Ectodermal cell (in vitro differentiated cells): Measurements from ENCODE around the gene TCIRG1.

ENCODE experiments used
- H3K27ac ChIP-seq: 2 replicates; pipeline ENCODE4 v1.7.0; 2013; ENCODE audit warnings: mild to moderate bottlenecking, low read depth, low read length; ENCODE audit not compliant: insufficient read depth, poor library complexity, severe bottlenecking
- H3K27me3 ChIP-seq: 2 replicates; pipeline ENCODE4 v1.7.0; 2013; ENCODE audit warnings: mild to moderate bottlenecking, low read length; ENCODE audit not compliant: insufficient read depth, control insufficient read depth, poor library complexity, severe bottlenecking
- H3K36me3 ChIP-seq: one replicate; pipeline ENCODE4 v1.7.0; 2013; ENCODE audit warnings: low read length; ENCODE audit not compliant: control insufficient read depth, insufficient read depth
- H3K4me1 ChIP-seq: one replicate; pipeline ENCODE4 v1.7.0; 2013; ENCODE audit warnings: low read length; ENCODE audit not compliant: control insufficient read depth, insufficient read depth
- H3K4me3 ChIP-seq: 2 replicates; pipeline ENCODE4 v1.7.0; 2013; ENCODE audit warnings: low read depth, low read length, control low read depth; ENCODE audit not compliant: insufficient read depth
- H3K9me3 ChIP-seq: 2 replicates; pipeline ENCODE4 v1.7.0; 2013; ENCODE audit warnings: mild to moderate bottlenecking, low read length, moderate library complexity; ENCODE audit not compliant: control insufficient read depth
- WGBS, 2 experiments: methylation state at CpG; one replicate each; pipeline ENCODE4 v1.1.7; 2013; ENCODE audit warnings: missing lambda C conversion rate in 2 of 2; 5-methylcytosine and 5-hydroxymethylcytosine counted together

The TCIRG1 gene

DNA sequence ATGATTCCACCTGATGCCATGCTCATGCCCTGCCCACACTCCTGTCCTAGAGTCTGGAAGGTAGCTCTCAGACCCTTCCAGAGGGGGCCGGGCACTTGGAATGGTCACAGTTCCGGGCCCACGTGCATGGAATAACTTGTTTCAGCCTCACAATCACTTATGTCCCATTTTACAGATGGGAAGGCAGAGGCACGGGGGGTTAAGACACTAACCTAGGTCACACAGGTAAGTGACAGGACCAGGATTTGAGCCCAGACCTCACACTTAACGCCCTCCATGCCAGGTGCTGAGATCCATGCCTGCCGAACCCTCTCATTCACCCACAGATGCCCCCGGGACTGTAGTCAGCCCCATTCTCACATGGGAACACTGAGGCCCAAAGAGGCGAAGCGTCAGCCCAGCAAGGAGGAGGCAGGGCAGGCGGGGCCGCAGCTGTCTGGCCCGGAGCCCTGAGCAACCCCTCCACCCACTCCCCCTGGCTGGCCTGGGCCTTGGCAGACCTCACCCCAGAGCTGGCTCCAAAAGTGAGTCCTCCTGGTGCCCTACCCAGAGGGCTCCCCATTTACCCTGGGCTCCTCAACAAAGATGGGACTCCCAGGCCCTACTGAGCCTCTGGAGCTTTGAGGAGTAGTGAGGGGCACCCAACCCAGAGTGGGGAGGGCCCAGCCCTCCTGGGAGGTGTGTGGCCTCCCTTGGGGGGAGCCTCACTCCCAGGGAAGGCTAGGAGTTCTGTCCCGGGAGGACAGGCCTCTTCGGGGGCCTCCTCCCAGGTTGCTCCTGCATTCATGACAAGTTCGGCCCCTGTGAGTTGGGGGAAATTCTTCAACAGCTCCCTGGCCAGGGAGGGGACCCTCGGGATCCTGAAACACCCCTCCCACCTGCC is 31.1 kb upstream of the TCIRG1 start:
- Histone ChIP-seq H3K9me3 (no peaks in the 10 kb centered on the region), H3K4me3 (no peak overlapping the region), H3K36me3 (no peaks in the 10 kb centered on the region), H3K27me3 (peaks cover 18% of the 10 kb centered on the region), H3K4me1 (peaks cover 24% of the 10 kb centered on the region), H3K27ac (no peak overlapping the region)
- 89 to 94% methylated on average over 16 of the region's 16 CpGs for WGBS, 2 experiments

DNA sequence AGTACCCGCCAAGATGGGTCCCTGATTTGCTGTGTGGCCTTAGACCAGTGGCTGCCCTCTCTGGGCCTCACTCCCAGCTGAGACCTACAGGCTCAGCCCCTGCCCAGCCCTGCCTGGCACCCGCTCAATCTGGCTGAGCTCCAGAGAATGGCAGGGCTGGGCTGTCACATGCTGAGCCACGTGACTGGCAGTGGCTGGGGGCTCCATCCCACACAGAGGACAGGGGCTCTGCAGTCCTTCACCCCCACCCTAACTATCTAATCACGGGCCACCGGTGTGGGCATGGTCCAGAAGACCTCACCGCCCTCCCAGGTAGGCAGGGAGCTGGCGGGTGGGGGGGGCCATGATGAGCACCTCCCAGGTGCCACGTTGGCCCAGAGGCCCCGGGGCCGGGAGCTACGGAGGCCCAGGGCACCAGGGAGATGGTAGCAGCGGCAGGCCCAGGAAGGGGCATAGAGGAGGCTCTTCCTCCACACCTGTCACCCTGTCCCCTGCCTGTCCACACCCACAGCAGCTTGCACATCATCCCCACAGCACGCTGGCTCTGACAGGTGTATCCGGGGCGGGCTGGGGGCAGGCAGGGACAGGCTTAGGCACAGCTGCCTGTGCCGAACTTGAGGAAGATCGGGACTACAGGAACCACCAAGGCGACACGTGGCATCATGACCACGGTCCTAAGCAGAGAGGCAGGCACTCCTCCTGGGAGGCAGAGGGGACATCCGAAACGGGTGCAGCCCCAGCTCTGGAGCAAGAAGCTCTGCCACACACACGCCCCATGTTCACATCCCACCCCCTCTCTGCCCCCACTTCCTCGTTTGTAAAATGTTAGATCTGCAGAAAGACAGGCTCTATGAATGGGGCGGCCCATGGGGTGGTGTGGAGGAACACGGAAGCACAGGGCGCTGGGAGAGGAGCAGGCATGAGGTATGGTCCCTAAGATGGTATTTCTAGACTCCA is 30.2 kb upstream of the TCIRG1 start:
- Histone ChIP-seq H3K36me3 (no peaks in the 10 kb centered on the region), H3K4me1 (peaks cover 25% of the 10 kb centered on the region), H3K4me3 (no peak overlapping the region), H3K9me3 (no peaks in the 10 kb centered on the region), H3K27me3 (peaks cover 10% of the 10 kb centered on the region), H3K27ac (no peak overlapping the region)
- 88 to 90% methylated on average over 26 to 27 of the region's 27 CpGs for WGBS, 2 experiments

DNA sequence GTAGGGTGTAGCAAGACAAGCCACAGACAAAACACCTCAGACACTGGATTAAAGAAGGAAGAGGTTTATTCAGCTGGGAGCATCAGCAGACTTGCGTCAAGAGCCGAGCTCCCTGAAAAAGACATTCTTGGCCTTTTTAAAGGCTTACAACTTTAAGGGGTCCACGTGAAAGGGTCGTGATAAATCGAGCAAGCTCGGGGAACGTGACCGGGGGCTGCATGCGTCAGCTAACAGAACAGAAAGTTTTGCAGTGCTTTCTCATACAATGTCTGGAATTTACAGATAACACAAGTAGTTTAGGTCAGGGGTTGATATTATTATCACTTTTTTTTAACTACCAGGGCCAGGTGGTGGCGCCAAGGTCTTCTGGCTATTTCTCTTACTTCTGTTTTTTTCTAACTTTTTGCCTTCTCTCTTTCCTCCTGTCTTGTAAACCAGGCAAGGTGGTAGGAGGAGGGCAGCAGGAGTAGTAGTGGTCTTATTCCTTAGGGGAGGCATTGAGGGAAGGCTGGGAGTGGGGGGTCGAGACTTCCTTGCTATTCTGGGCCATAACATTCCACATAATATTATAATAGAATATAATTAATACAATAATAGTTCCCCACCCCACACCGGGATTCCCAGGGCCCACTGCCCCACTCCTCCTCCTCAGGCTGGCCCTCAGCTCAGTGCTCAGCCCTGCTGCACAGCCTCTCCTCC is 29.3 kb upstream of the TCIRG1 start:
- H3K9me3 ChIP-seq, result no peaks in the 10 kb centered on the region
- H3K27me3 ChIP-seq, result peaks cover 1% of the 10 kb centered on the region
- H3K36me3 ChIP-seq, result no peaks in the 10 kb centered on the region
- 87 to 90% methylated on average over 11 of the region's 12 CpGs for WGBS, 2 experiments
- H3K4me3 ChIP-seq, result no peak overlapping the region
- H3K4me1 ChIP-seq, result peaks cover 25% of the 10 kb centered on the region
- no peak overlapping the region for H3K27ac ChIP-seq

DNA sequence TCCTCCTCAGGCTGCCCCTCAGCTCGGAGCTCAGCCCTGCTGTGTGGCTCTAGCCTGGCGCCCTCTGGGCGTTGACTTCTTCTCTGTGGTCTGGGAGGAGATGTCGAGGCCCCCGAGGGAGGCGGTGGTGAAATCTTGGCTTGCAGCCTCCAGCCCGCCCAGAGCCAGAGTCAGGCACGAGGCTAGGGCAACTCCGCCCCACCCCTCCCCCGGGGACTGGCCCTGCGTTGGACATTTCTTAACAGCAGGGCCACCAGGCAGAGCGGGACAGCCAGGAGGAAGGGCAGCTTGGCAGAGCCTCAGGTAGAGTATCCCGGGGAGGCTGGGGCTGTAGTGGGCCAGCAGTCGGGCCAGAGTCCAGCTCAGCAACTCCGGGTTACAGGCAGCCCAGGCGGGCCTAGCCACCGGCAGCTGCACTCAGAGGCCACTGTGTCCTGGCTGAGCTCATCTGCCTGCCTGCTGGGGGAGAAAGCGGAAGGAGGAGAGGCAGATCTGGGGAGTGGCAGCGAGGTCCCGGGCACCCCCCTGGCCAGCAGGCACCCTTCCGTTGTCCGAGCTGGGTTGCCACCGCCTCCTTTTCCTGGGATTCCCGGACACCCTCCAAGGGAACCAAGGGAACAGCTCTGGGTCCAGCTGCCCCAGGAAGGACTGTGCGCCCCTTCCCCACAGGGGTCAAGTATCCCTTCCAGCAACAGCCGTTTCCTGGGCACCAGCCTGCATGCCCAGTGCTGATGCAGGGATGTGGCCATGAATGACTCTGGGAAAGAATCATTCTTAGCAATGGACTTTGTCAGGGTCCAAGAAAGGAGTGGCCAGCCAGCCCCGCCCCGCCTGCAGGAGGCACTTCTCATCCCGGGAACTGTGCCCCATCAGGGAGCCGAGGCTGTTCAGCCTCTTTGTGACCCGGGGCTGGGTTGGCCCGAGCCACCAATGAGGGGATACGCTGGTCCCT is 28.5 kb upstream of the TCIRG1 start, which contains the start of gene ALDH3B1:
TSS of gene ALDH3B1 (plus strand) at position 238 of the 952 bp plus-strand sequence. CDS start 4,971 bp downstream, outside the sequence.
- 45 to 49% methylated on average over 33 of the region's 33 CpGs for WGBS, 2 experiments
- Histone ChIP-seq H3K4me1 (peaks cover 25% of the 10 kb centered on the region), H3K4me3 (no peak within 1 kb of the TSS), H3K27ac (peak within 1 kb of the TSS; percentile 36), H3K36me3 (no peaks in the 10 kb centered on the region), H3K9me3 (no peaks in the 10 kb centered on the region), H3K27me3 (no peaks in the 10 kb centered on the region)

DNA sequence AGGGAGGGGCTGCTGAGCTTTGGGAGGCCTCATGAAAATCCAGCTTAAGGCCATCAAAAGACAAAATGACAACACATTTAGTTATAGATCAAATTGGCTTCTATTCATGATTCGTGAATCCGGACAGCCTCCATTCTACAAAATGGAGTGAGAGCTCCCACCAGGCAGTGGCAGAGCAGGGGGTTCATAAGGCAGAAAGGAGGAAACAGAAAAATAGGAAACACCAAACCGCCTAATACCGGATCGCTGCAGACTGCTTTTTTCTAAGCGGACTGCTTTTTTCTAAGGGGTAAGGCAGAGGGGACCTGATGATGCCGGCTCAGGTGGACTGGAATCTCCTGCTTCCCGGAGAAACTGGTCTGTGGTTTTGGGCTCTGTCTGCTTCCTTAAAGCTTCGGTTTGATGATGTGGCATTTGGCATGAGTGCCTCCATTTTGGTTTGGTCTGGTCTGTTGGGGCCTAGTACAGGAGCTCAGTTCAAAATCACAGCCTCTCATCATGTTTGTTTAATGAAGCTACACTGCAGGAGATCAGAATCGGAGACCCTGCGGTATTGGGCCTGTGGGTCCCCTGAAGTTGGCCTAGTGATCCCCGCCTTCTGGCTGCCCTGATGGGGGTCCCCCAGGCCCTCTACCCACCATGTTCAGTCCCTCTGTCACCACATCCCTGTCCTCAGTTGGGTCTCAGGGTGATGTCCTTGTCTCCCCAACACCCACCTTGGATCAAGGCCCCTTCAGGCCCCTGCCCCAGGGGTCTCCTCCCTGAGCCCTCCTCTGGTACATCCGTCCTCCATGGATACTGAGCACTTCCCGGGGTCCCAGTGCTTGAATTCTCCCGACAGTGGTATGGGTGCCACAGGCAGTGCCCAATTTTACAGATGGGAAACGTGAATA is 27.5 kb upstream of the TCIRG1 start:
- Histone ChIP-seq H3K36me3 (no peaks in the 10 kb centered on the region), H3K4me3 (no peak overlapping the region), H3K27ac (no peak overlapping the region), H3K9me3 (no peaks in the 10 kb centered on the region), H3K4me1 (peaks cover 25% of the 10 kb centered on the region), H3K27me3 (no peaks in the 10 kb centered on the region)
- 92 to 93% methylated on average over 16 of the region's 16 CpGs for WGBS, 2 experiments

DNA sequence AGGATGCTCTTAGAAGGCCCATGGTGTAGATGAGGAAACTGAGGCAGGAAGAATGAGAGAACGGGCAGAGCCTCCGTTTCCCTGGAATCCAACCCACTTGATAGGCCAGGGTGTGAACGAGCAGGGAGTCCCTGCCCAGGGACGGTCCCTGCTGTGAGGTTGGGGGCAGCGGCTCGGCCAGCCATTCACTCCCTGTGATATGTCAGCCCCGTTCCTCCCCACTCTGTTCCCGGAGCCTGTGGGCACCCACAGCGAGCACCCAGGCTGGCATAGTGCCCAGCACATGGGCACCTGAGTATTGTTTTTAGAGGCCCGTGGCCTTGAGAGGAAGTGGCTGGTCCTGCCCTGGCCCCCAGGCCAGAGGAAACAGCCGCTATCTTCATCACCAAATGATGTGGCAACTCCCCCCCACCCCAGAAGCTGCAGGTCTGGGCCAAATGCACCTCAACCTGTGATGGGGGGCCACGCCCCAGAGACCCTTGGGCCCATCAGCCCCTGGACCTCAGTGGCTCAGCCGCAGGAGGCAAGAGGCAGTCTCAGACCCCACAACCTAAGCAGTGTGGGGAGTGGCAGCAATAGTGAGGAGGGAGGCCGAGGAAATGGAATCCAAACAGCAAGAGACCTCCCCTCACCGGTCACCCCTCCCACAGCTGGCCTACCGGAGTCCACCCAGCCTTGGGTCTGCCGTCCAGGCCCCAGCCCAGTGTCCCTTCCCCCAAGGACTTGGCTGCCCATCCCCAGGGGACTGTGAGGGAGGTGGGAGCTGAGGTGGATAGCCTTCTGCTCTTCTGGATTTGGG is 26.6 kb upstream of the TCIRG1 start:
- H3K27me3 ChIP-seq, result no peaks in the 10 kb centered on the region
- H3K4me3 ChIP-seq, result no peak overlapping the region
- peaks cover 25% of the 10 kb centered on the region for H3K4me1 ChIP-seq
- no peaks in the 10 kb centered on the region for H3K36me3 ChIP-seq
- no peaks in the 10 kb centered on the region for H3K9me3 ChIP-seq
- peak overlapping the region; percentile 44 for H3K27ac ChIP-seq
- WGBS, 2 experiments, result 91 to 92% methylated on average over 17 of the region's 17 CpGs

DNA sequence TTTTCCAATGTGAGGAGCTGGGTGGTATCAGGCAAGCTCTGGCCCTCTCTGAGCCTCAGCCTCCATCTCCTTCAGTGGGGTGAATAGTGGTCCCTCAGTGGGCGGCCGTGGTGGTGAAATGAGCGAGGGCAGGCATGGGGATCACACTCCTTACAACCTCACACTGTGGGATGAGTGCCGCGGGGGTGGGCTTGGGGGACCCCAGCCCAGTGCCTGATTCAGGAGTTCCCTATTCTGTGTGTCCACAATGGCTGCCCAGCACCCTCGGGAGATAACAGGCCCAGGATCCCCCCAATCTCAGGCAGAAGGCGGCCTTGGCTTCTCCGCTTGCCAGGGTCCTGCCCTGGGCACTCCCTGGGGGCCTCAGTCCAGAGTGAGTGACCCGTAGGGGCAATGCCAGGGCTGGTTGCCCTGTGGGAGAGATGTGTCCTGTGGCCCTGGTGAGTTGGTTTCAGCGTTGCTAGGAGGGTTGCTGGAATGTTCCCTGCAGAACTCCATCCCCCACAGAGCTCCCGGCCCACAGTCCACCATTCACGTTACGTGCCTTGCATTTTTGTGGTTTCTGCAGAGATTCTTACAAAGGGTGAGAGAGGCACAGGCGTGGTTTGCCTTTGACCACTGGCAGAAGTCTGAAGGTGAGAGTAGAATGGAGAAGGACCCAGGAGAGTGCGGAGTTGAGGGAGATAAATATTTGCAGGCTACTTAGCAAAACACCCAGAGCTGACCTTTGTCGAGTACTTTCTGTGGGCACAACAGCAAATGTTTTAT is 25.8 kb upstream of the TCIRG1 start:
- H3K27me3 ChIP-seq, result no peaks in the 10 kb centered on the region
- no peaks in the 10 kb centered on the region for H3K36me3 ChIP-seq
- H3K27ac ChIP-seq, result peak overlapping the region; percentile 57
- no peak overlapping the region for H3K4me3 ChIP-seq
- H3K4me1 ChIP-seq, result peaks cover 25% of the 10 kb centered on the region
- H3K9me3 ChIP-seq, result no peaks in the 10 kb centered on the region
- 83 to 89% methylated on average over 16 of the region's 16 CpGs for WGBS, 2 experiments
